A673 (cell line): ENCODE measurements around the gene DPH7.
"Not testable (repeated sequence)": the region's sequence is repeated elsewhere in the genome, so short reads cannot be mapped to it uniquely, and the experiment has no call there.

Source experiments
- EZH2 ChIP-seq: fragments of 200-600 bp; sonication (generic); IDR thresholded peaks from 2 replicates; pipeline ENCODE4 v1.6.1; 2017; ENCODE audit warnings: borderline replicate concordance, low read depth, mild to moderate bottlenecking, mixed read lengths, antibody characterized with exemption, low read length; ENCODE audit not compliant: poor library complexity, severe bottlenecking
- TF ChIP-seq, protein P1 (sequence below): fragments of 300-800, 200-600 bp; sonication (generic); conservative IDR thresholded peaks from 2 replicates; pipeline ENCODE4 v1.5.1; 2017; ENCODE audit warnings: low read depth, mild to moderate bottlenecking, antibody characterized with exemption, low read length, moderate library complexity, mixed read lengths

DNA sequence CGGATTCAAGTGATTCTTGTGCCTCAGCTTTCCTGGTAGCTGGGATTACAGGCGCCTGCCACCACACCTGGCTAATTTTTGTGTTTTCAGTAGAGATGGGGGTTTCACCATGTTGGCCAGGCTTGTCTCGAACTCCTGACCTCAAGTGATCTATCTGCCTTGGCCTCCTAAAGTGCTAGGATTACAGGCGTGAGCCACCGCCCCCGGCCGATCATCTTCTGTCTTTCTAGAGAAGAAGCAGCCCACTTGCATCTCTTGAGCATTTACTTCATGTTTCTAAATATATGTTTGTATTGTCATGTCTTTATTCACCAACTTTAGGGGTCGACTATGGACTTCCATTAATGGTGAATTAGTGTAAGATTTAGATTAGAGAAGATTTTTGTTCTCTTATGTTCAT lies 43.5 kb upstream of the DPH7 start:
- TF ChIP-seq, protein P1, sequence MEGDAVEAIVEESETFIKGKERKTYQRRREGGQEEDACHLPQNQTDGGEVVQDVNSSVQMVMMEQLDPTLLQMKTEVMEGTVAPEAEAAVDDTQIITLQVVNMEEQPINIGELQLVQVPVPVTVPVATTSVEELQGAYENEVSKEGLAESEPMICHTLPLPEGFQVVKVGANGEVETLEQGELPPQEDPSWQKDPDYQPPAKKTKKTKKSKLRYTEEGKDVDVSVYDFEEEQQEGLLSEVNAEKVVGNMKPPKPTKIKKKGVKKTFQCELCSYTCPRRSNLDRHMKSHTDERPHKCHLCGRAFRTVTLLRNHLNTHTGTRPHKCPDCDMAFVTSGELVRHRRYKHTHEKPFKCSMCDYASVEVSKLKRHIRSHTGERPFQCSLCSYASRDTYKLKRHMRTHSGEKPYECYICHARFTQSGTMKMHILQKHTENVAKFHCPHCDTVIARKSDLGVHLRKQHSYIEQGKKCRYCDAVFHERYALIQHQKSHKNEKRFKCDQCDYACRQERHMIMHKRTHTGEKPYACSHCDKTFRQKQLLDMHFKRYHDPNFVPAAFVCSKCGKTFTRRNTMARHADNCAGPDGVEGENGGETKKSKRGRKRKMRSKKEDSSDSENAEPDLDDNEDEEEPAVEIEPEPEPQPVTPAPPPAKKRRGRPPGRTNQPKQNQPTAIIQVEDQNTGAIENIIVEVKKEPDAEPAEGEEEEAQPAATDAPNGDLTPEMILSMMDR = not testable (repeated sequence)
- TF ChIP-seq EZH2 = not testable (repeated sequence)
